ENCODE data around the gene SREBF1.

The SREBF1 gene

DNA sequence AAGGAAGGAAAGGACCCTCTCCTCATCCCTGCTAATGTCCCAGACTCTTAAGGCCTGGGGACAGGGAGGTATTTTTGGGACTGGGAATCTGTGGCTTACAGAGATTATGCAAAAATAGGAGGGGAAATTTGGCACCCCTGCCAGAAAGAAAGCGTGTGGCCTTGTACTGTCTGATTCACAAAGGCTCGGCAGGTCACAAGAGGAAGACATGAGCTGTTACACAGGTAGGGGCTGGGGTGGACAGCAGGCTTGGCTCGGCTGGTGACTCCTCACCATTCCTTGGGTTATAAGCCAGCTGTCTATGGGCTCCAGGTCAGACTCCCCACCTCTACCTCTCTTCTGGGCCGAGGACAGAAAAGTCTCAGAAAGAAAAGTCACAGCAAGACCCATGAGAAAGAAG is 20.7 kb upstream of the SREBF1 start:
- DNase-seq = no peak

DNA sequence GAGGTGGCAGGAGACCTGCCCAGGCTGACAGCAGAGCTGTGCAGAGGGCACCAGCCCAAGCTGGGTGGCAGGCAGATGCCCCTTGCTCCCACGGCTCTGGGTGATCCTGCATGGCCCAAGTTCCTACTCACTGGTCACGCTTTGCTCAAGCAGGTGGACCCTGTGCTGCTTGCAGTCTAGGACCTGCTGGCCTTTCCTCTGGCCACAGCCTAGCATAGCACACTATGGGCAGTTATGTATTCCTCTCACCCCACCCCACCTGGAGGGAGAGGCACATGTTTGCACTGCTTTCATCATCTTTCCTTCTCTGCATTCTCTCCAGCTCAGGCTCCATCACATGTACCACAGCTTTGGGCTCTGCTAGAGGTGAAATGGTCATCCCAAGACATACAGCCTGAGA is 19.6 kb upstream of the SREBF1 start:
- DNase-seq = no peak

- no peak for DNase-seq
These were observed 19.2 kb upstream of the SREBF1 start for GRCh38 chr17:17855976-17856375.

DNA sequence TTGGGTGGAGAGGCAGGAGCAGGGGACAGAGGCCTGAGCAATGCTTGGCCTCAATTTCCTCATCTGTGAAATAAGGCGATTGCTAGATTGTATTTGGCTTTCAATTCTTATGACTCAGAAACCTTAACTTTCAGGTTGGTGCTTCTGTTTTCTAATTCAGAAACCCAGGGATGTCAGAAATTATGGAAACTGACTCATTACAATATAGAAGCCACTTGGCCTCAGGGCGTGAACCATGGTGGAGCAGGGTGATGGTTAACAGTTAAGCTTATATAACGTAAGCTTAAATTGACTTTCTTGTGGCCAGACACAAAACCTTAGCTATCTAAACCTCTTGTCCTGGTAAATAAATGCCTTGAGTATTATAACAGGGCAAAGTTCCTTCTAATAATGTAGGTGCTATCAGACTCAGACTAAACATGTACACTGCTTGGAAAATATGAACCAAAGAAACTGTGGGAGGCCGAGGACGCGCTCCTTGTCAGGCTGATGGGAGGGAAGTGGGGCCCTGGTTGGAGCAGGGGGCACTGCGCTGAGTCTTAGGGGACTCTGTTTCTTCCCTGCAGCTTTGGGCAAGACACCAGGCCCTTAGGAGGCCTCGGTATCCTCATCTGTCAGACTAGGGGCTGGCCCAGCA is 17.1 kb upstream of the SREBF1 start:
- no peak for DNase-seq

DNA sequence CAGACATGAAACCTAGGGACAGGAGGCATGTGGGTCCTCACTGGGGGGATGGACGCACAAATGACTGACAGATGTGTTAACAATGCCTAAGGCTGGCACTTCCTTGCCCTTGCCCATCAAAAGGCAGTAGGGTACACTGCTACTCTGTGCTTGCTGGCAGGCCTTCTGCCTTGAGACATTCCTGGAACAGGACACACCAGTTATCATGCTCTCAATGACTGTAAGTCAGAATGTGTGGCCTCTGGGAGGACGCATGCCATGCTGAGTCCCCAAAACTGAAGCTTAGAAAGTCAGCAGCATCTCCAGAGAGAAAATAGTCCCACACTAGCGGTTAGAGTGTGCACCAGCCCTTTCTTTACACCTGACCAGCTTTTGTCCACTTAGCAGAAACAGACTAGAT is 16.1 kb upstream of the SREBF1 start:
- no peak for DNase-seq

- DNase-seq = no peak
These were observed 14.6 kb upstream of the SREBF1 start for GRCh38 chr17:17851103-17852002.

- DNase-seq = peak; percentile 74 to 81
These were observed 13.1 kb upstream of the SREBF1 start for GRCh38 chr17:17849845-17850373.

DNA sequence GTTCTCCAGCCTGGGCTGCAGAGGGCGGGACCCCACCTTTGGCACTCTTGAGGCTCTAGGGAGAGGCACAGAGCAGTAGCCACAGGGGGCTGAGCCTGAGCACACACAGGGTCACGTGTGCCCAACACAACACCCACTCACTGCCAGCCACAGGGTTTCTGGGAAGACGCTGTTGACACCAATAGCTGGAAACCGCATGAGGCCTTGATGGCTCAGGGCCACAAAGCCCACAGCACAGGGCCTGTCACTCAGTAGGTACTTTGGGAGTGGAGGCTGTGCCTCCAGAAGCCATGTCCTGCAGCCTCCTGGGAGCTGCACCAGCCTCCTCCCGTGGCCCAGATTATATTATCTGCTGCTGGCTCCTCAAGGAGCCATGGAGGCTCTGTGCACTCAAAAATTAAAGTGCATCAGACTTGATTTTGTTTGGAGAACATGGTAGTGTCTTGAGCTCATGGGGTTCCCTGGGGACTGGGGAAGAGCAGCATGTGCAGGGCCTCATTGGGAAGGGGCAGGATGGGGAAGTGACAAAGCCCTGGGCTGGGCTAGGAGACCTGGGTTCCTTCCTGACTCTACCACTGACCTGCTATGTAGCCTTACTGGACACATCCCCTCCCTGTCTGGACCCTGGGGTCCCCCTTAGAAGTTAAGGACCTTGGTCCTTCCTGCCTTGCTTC is 12.5 kb upstream of the SREBF1 start:
- peak; percentile 83 to 84 for DNase-seq

DNA sequence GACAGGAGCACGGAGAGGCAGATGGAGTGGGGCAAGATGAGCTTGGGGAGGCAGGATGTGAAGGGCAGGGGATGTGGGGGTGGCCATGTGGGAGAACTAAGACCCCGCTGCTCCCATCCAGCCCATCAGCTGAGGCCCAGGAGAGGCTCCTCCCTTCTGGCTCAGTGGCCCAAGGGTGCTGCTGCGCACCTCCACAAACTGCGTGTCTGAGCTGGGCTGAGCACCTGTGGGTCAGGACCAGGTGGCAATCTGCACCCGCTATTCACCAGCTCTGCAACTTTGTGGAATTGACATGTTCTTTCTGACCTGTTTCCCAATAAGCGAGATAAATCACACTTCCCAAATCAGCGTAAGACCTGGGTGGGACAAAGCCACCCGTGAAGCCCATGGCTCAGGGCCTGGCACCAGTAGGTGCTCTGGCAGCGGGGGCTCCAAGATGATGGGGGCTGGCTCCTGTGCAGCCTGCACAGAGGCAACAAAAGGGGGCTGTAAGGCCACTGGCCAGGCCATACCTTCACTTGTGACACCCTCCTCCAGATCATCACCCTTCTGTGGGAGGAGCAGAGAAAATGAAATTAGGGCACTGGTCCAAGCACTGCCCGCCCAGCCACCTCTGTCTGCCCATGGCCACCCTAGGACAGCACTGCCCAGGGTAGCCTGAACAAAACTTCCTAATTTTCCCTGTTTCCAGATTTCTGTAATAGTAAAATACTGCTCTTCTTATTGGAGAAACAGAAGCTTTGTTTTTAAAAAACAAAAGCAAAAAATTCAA is 11.7 kb upstream of the SREBF1 start:
- DNase-seq = no peak

DNA sequence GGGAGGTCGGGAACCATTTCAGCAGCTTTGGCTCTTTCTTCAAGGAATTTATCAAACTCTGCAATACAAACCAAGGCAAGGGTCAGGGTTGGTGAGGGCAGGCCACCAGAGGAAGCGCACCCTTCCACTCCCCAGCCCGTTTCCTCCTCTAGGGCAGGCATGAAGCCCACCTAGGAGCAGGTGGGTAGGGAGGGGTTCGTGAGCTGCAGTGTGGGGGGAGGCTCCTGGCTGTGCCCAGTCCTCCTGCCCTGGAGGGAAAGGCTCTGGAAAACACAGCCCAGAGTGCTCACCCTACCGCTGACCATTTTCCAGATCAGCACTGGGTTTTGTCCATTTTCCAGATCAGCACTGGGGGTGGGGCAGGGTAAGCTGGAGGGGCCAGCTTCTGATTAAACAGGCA is 10.9 kb upstream of the SREBF1 start:
- DNase-seq = no peak

DNA sequence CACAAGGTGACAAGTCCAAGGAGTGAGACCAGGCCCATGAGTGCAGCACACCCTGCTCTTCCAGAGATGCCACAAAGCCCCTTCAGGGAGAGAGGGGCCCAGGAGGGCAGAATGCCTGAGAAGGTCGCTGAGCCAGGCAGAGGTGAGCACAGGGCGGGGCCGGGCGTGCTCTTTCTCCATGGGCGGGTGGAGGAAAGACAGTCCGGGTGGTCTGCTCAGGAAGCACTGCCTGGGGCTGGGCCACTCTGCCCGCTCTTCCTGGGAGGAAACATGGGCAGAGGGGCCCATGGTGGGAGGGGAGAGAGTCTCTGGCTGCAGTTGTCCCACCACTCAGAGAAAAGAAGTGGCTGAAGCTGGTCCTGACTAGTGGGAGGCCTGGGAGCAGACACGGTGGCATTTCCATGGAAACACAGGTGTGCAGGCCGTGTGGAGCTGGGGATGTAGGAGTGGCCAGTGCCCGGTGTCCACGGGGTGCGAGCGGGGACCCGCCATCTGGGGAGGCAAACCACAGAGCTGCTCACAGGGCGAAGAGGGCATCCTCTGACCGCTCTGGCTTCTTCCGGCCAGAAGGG is 10.4 kb upstream of the SREBF1 start:
- no peak for DNase-seq

- no peak for DNase-seq
These were observed 9.9 kb upstream of the SREBF1 start for GRCh38 chr17:17846645-17847044.

- no peak for DNase-seq
These were observed 9.2 kb upstream of the SREBF1 start for GRCh38 chr17:17846003-17846402.

DNA sequence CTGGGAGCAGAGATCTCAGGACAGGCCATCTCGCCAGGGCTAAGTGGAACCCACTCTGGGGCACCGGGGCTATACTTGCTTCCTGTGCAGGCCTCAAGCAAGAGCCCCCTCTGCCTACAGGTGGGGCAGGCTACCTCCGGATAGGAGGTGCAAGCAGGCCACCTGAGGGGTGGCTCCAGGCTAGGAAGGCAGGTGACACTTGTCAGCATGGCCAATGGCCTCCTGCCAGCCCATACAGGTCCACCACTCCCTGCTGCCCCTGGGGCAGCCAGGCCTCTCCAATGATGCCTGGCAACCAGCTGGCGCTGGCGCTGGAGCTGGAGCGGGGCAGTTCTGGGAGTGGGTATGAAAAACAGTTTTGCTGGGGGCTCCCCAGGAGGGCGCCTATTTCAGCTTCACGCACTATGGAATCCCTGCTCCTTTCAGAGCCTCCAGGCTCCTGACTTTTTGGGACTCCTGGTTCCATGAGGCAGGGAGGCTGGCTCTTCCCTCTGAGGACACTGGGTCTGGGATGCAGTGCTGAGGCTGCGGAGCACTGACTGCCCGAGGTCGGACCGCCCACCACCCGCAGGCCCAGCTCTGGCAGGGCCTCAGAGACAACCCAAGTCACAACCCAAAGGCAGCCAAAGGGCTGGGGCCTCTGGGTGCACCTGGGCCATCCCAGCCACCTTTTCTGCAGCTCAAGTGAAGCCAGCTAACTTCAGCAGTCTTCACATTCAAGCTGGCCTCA is 8.4 kb upstream of the SREBF1 start:
- DNase-seq = no peak

- DNase-seq = no peak
These were observed 7.7 kb upstream of the SREBF1 start for GRCh38 chr17:17844500-17844899.

GRCh38 chr17:17844079-17844478 is 7.3 kb upstream of the SREBF1 start:
- DNase-seq = no peak

- DNase-seq = no peak
These were observed 6.3 kb upstream of the SREBF1 start for GRCh38 chr17:17843096-17843495.

DNA sequence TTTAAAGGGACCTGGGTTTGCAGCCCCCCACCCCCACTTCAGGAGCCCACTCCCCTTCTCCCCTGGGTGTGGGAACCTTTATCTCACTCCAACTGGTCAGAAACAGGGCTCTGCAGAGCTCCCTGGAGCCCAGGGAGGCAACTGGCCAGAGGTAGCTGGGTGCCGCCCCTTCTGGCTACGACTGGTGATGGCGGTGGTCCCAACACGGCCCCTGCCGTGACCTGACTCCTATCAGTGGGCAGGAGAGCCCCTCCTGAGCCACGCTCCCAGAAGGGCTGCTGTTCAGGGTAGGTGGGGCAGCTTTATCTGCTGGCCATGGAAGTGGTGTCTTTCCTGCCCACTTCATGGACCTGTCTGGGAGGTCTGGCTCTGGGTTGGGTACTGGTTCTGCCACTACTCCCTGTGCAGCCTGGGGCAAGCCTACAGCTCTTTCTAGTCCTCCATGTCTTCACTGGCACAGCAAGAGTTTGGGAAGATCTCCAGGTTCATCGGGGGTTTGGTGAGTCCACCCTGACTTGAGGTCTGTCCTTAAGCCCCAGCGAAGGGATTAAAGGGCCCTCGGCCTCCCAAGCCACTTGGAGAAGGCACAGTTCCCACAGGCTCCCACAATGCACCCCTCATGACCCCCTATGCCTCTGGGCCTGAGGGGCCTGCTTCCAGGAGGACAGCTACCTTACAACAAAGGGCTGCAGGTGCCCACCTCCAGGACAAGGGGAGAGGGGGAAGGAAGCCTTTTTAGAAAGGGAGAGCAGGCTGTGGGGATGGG is 5.5 kb upstream of the SREBF1 start:
- no peak for DNase-seq

- DNase-seq = no peak
These were observed 4.8 kb upstream of the SREBF1 start for GRCh38 chr17:17841601-17842025.

DNA sequence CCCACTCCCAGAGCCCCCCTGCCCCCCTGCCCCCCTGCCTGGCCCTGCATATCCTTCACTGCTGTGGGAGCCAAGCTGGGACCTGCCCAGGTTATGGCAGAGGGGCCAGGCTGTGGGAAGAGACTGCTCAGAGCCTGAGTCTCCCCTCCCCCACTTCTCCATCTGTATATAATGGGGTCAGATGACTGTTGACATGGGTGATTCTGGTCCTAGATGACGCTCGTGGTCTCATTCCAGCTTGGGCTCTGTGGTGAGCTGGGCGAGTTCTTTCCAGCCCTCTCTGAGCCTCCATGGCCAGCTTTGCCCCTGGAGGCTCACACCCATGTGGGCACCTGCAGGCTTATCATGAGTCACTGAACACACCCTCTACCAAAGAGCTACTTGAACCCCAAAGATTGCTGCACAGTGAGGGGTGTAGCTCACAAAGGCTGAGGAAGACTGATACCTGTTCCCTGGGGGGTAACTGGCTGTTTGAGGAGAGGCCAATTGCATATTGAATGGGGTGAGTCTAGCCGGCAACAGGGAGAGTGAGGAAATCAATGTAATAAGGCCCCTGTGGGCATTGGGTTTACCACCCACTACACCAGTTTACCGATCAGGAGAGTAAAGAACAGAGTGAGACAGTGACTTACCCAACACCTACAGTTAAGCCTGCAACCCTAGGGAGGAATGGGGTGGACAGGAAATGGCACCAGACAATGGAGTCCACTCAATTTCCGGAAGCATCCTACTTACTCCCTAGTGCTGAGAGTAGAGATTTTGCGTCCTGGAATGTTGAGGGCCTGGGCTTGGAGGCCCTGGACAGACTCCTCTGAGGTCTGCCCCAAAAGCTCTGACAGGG is 4.2 kb upstream of the SREBF1 start:
- DNase-seq = no peak

Data from CD4-positive, alpha-beta T cell treated with Interleukin-1 beta for 1 hour (primary cell).